Measurements from ENCODE around the gene SEC11C. TPM values are rescaled to one million over a fixed set of nuclear protein-coding genes. Genes with fewer than 3 reads are reported as not detected.

Gene SEC11C
- total and polyA plus RNA-seq, 2 of the 8 experiments (the other 6 are each of a cell fraction or from before 2014, with no cell fraction given), result 27.1 to 59.3 TPM

GRCh38 chr18:59196161-59196725, 56.6 kb downstream of the SEC11C start:
- DNase-seq (ENCODE audit: low read depth in 1 of 2, low spot score in 2 of 2) (no peak), FAIRE-seq (no peak)
- Histone ChIP-seq H3K27me3 (replicated peaks in 1 of 4; ENCODE audit: control insufficient read depth in 3 of 4, extremely low read depth in 1 of 4, insufficient read depth in 3 of 4, low read length in 3 of 4) (no peaks in the 10 kb centered on the region), H3K56ac (replicated peaks; ENCODE audit: insufficient read length, low read depth, low read length) (no peak overlapping the region), H2AFZ (ENCODE audit: low read length) (no peak overlapping the region), H2BK15ac (ENCODE audit: low read length) (no peak overlapping the region), H2AK5ac (ENCODE audit: low read depth, low read length) (no peak overlapping the region), H3K4ac (replicated peaks; ENCODE audit: insufficient read length, low read depth, low read length) (no peak overlapping the region), H4K5ac (ENCODE audit: insufficient read length, low read depth, low read length) (no peak overlapping the region), H3K79me1 (ENCODE audit: low read depth, low read length) (no peaks in the 10 kb centered on the region), H3K18ac (ENCODE audit: extremely low read depth, low read length) (no peak overlapping the region), H3K9ac (replicated peaks in 1 of 4; ENCODE audit: extremely low read depth in 1 of 4, low read depth in 3 of 4, low read length in 3 of 4) (no peak overlapping the region), H4K8ac (ENCODE audit: extremely low read depth, insufficient read depth, low read length) (no peak overlapping the region; the same call in 1 of the 2 replicates), H2BK20ac (ENCODE audit: low read length) (no peak overlapping the region), H3K14ac (ENCODE audit: insufficient read length) (no peak overlapping the region), H3K4me2 (ENCODE audit: insufficient read depth in 1 of 2, low read depth in 2 of 2, low read length in 2 of 2) (no peak overlapping the region), H2BK5ac (ENCODE audit: low read depth, low read length) (no peak overlapping the region), H2BK120ac (replicated peaks; ENCODE audit: low read depth, low read length) (no peak overlapping the region), H3K79me2 (ENCODE audit: control insufficient read depth in 1 of 2, insufficient read depth in 2 of 2, low read length in 2 of 2) (no peaks in the 10 kb centered on the region), H4K91ac (replicated peaks; ENCODE audit: insufficient read length, low read length) (no peak overlapping the region), H3K27ac (ENCODE audit: low read depth, low read length) (no peak overlapping the region), H3K4me3 (ENCODE audit: extremely low read depth in 1 of 4, insufficient read depth in 2 of 4, low read depth in 3 of 4, low read length in 4 of 4) (no peak overlapping the region), H3K4me1 (replicated peaks in 1 of 4; ENCODE audit: control insufficient read depth in 3 of 4, insufficient read depth in 4 of 4, low read length in 3 of 4) (no peaks in the 10 kb centered on the region; a peak in 1 of 7 replicates), H3K36me3 (ENCODE audit: control insufficient read depth in 2 of 4, insufficient read depth in 4 of 4, low read length in 3 of 4) (no peaks in the 10 kb centered on the region), H3K9me3 (ENCODE audit: insufficient read depth in 2 of 2, low read depth in 1 of 2, low read length in 1 of 2) (no peaks in the 10 kb centered on the region), H3K23me2 (ENCODE audit: low read depth, low read length) (no peaks in the 10 kb centered on the region; the same call in 1 of the 2 replicates), H3K23ac (ENCODE audit: insufficient read length) (no peak overlapping the region), H4K20me1 (replicated peaks in 1 of 2; ENCODE audit: control insufficient read depth in 1 of 2, insufficient read depth in 2 of 2, low read length in 2 of 2) (no peaks in the 10 kb centered on the region), H2BK12ac (ENCODE audit: low read depth, low read length) (no peak overlapping the region)
- WGBS, 2 experiments (ENCODE audit: extremely low coverage in 1 of 2, insufficient coverage in 1 of 2, insufficient read length in 1 of 2, insufficient replicate concordance in 2 of 2, low coverage in 1 of 2, low lambda C conversion rate in 2 of 2, missing lambda C conversion rate in 1 of 2), result 75% methylated on average over 3 of the region's 4 CpGs; no CpG with 5 or more reads in 1 of the 2 experiments
- CTCF ChIA-PET (ENCODE audit: partially characterized antibody), result interaction anchor here (0.9 to 1.1 kb wide), 3 partner anchors 19 to 107 kb away, joined by 3 read pairs; no protein-coding TSS in a partner anchor
- TF ChIP-seq RXRA (IDR thresholded peaks at IDR 0.05; ENCODE audit: insufficient read depth, low read depth, low read length), result no peak
- TF ChIP-seq CHD2 (IDR thresholded peaks at IDR 0.05; ENCODE audit: low read length), result no peak
- no peak for TF ChIP-seq USF2 (IDR thresholded peaks at IDR 0.05; ENCODE audit: low read length)
- TF ChIP-seq MAFK (IDR thresholded peaks at IDR 0.05; ENCODE audit: low read depth, low read length), result no peak
- TF ChIP-seq POLR2A (IDR thresholded peaks at IDR 0.05; ENCODE audit: control extremely low read depth in 1 of 2, low read depth in 2 of 2, low read length in 2 of 2), result no peak
- no peak for TF ChIP-seq KDM1A (IDR thresholded peaks at IDR 0.05; ENCODE audit: borderline replicate concordance, low read length)
- TF ChIP-seq EP300 (IDR thresholded peaks at IDR 0.05; ENCODE audit: borderline replicate concordance in 1 of 2, low read depth in 2 of 2, low read length in 2 of 2), result no peak
- TF ChIP-seq PHF8 (conservative IDR thresholded peaks at IDR 0.05; ENCODE audit: low read depth, low read length), result no peak
- TF ChIP-seq TEAD4 (IDR thresholded peaks at IDR 0.05; ENCODE audit: low read depth, low read length), result no peak
- TF ChIP-seq RBBP5 (IDR thresholded peaks at IDR 0.05; ENCODE audit: borderline replicate concordance, low read depth, low read length), result no peak
- POLR2A ChIA-PET (ENCODE audit: partially characterized antibody), result interaction anchor here (1.3 kb wide), 1 partner anchor 17 kb away, joined by 5 read pairs; no protein-coding TSS in a partner anchor
